Stomach (tissue), 4 donors: Measurements from ENCODE around the gene MFSD12.

Experiments
- EP300 ChIP-seq: sonication (generic); formaldehyde crosslinking; IDR thresholded peaks from one replicate; pipeline ENCODE4 v1.6.1; 2017; ENCODE audit warnings: antibody characterized with exemption
- POLR2A ChIP-seq, 4 donors: fragments of 450-650 bp; IDR thresholded peaks; one replicate each; pipeline ENCODE4 v1.6.1; 2016; ENCODE audit warnings: antibody characterized with exemption in 4 of 4, control low read depth in 2 of 4, mild to moderate bottlenecking in 1 of 4, moderate library complexity in 1 of 4
- POLR2AphosphoS5 ChIP-seq, 3 donors: sonication (generic); formaldehyde crosslinking; IDR thresholded peaks; one replicate each; pipeline ENCODE4 v1.6.1; 2016; ENCODE audit warnings: antibody characterized with exemption in 3 of 3
- TF ChIP-seq, protein P1 (sequence below), 7 experiments: fragments of 450-650 bp in 4 of 7; fragments of 200-600 bp in 3 of 7; sonication (generic) in 3 of 7; IDR thresholded peaks; one replicate each; pipeline ENCODE4 v1.5.1; 2016 to 2019; ENCODE audit warnings: antibody characterized with exemption in 7 of 7, control low read depth in 2 of 7, mild to moderate bottlenecking in 1 of 7

DNA sequence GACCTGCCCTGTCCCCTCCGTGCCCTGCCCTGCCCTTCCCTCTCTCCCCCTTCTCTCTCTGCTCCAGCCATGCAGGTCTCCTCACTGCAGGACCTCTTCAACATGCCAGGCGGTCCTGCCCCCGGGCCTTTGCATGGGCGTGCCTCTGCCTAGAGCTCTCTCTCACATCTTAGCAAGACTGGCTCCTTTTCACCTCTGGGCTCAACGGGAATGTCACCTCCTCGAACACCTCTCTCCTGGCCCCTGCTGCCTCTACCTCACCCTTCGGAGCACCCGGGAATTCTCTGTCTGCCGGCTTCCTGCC is 5.6 kb downstream of the MFSD12 start:
- TF ChIP-seq, protein P1, sequence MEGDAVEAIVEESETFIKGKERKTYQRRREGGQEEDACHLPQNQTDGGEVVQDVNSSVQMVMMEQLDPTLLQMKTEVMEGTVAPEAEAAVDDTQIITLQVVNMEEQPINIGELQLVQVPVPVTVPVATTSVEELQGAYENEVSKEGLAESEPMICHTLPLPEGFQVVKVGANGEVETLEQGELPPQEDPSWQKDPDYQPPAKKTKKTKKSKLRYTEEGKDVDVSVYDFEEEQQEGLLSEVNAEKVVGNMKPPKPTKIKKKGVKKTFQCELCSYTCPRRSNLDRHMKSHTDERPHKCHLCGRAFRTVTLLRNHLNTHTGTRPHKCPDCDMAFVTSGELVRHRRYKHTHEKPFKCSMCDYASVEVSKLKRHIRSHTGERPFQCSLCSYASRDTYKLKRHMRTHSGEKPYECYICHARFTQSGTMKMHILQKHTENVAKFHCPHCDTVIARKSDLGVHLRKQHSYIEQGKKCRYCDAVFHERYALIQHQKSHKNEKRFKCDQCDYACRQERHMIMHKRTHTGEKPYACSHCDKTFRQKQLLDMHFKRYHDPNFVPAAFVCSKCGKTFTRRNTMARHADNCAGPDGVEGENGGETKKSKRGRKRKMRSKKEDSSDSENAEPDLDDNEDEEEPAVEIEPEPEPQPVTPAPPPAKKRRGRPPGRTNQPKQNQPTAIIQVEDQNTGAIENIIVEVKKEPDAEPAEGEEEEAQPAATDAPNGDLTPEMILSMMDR (IDR thresholded peaks at IDR 0.05) = no peak
- TF ChIP-seq POLR2AphosphoS5 (IDR thresholded peaks at IDR 0.05) = no peak
- no peak for TF ChIP-seq POLR2A (IDR thresholded peaks at IDR 0.05)
- no peak for TF ChIP-seq EP300
